ENCODE data around the gene CYTH3.

- TF ChIP-seq CTCF (IDR thresholded peaks at IDR 0.05), result no peak
- TF ChIP-seq POLR2A (IDR thresholded peaks at IDR 0.05), result no peak
Observed at GRCh38 chr7:6205971-6206660, 66.3 kb downstream of the CYTH3 start.
